Panc1 (cell line): ENCODE results near the gene EIF4EBP3. TPM values are rescaled to one million over a fixed set of nuclear protein-coding genes. Genes with fewer than 3 reads are reported as not detected.
"Not testable (repeated sequence)": the region's sequence is repeated elsewhere in the genome, so short reads cannot be mapped to it uniquely, and the experiment has no call there.

ENCODE experiments used
- ATAC-seq: fragments of 200-7000 bp; cut with Tn5 transposase; 2 replicates; pipeline ENCODE4 v1.9.1; 2020; ENCODE audit warnings: mild to moderate bottlenecking, moderate library complexity
- BruUV-seq: library from RNA; stranded (reverse); fragments of 400-500 nt; replicated peaks from 2 replicates; lab custom pipeline; 2021; lab: Mats Ljungman, UMichigan
- CTCF ChIA-PET: fragments of 300-600 bp; sonication (Branson Sonifier 250); formaldehyde crosslinking; loops from one replicate; lab custom pipeline; 2022; ENCODE audit warnings: antibody characterized with exemption; lab: Charles Lee
- POLR2A ChIA-PET: fragments of 300-600 bp; sonication (Branson Sonifier 250); formaldehyde crosslinking; loops from one replicate; lab custom pipeline; 2022; ENCODE audit warnings: antibody characterized with exemption; lab: Charles Lee
- DNase-seq: peaks from one replicate; pipeline ENCODE4 v3.0.0-alpha.2; 2010; ENCODE audit warnings: low read depth, low spot score
- H3K27ac ChIP-seq: 2 replicates; pipeline ENCODE4 v1.5.1; 2011; ENCODE audit warnings: mild to moderate bottlenecking, low read length, inconsistent platforms
- H3K27me3 ChIP-seq: fragments of 200-500 bp; sonication (Bioruptor generic); 2 replicates; pipeline ENCODE4 v1.6.0; 2014; ENCODE audit warnings: low read length, inconsistent platforms; ENCODE audit not compliant: control insufficient read depth, insufficient read depth
- H3K36me3 ChIP-seq: fragments of 200-500 bp; sonication (Bioruptor generic); 2 replicates; pipeline ENCODE4 v1.5.1; 2014; ENCODE audit warnings: inconsistent platforms, mild to moderate bottlenecking, low read length, moderate library complexity; ENCODE audit not compliant: control insufficient read depth, insufficient read depth
- H3K4me1 ChIP-seq: 2 replicates; pipeline ENCODE4 v1.5.1; 2011; ENCODE audit warnings: inconsistent platforms, mild to moderate bottlenecking, low read length, moderate library complexity; ENCODE audit not compliant: control insufficient read depth, insufficient read depth
- H3K4me3 ChIP-seq, 2 experiments: 2 replicates each; pipeline ENCODE4 v1.5.1; 2011 to 2012; ENCODE audit warnings: low read depth in 2 of 2, low read length in 2 of 2, mild to moderate bottlenecking in 2 of 2, inconsistent platforms in 1 of 2, moderate library complexity in 1 of 2
- H3K9me3 ChIP-seq: fragments of 200-500 bp; sonication (Bioruptor generic); 2 replicates; pipeline ENCODE4 v1.5.1; 2014; ENCODE audit warnings: low read depth, mild to moderate bottlenecking, inconsistent platforms, low read length, moderate library complexity; ENCODE audit not compliant: control insufficient read depth, insufficient read depth
- CTCF ChIP-seq: fragments of 450-650 bp; IDR thresholded peaks from 2 replicates; pipeline ENCODE4 v1.5.1; 2017; ENCODE audit warnings: mild to moderate bottlenecking
- POLR2AphosphoS5 ChIP-seq: IDR thresholded peaks from 2 replicates; pipeline ENCODE4 v1.6.1; 2012; ENCODE audit warnings: mild to moderate bottlenecking, low read depth, low read length, moderate library complexity
- REST ChIP-seq, 2 experiments: IDR thresholded peaks; 2 replicates each; pipeline ENCODE4 v1.6.1; 2011 to 2012; ENCODE audit warnings: low read depth in 2 of 2, control low read depth in 1 of 2, low read length in 1 of 2, mild to moderate bottlenecking in 1 of 2, moderate library complexity in 1 of 2; ENCODE audit not compliant: insufficient read depth in 1 of 2
- SIN3A ChIP-seq: IDR thresholded peaks from 2 replicates; pipeline ENCODE4 v1.6.1; 2012; ENCODE audit warnings: low read depth, mild to moderate bottlenecking, low read length, moderate library complexity, borderline replicate concordance; ENCODE audit not compliant: insufficient read depth
- TCF7L2 ChIP-seq: IDR thresholded peaks from 2 replicates; pipeline ENCODE4 v1.6.1; 2011; ENCODE audit warnings: mild to moderate bottlenecking, low read depth, low read length, inconsistent platforms
- in situ Hi-C: cut with HindIII; loops from 2 replicates; pipeline ENCODE4 v1.10.0; 2016; ENCODE audit warnings: low sequenced_read_pairs, low pct_unique_long_range_greater_than_20kb
- intact Hi-C: fragments of 100-400 bp; cut with micrococcal nuclease; formaldehyde crosslinking; loops from one replicate; pipeline ENCODE4 v1.10.0; 2022; ENCODE audit not compliant: unreplicated experiment
- total RNA-seq: library from RNA; stranded (reverse); gene quantifications from one replicate; pipeline ENCODE4 v1.2.1, GENCODE V29; 2021; ENCODE audit not compliant: unreplicated experiment

The EIF4EBP3 gene
- total RNA-seq, 1 experiment from 2014 or later, result 8.6 TPM

GRCh38 chr5:140575309-140575708, 27.8 kb downstream of the EIF4EBP3 start:
- intact Hi-C loops, result loop anchor here (5.0 to 10.0 kb wide), 2 partner anchors 62 to 139 kb away; partner anchors contain the start of gene TMCO6
- no TSS peak for BruUV-seq
- Histone ChIP-seq H3K4me3 (no peak overlapping the region), H3K9me3 (no peaks in the 10 kb centered on the region), H3K4me1 (no peaks in the 10 kb centered on the region), H3K36me3 (no peaks in the 10 kb centered on the region), H3K27ac (no peak overlapping the region), H3K27me3 (no peaks in the 10 kb centered on the region)
- in situ Hi-C loops, result no loop called here
- TF ChIP-seq SIN3A (no peak), CTCF (peak; percentile 68)
- ATAC-seq (peak; percentile 79), DNase-seq (no peak)
- ChIA-PET CTCF (no interaction called here), POLR2A (no interaction called here)

GRCh38 chr5:140576776-140577201, 29.3 kb downstream of the EIF4EBP3 start:
- DNase-seq, result no peak
- BruUV-seq, result no TSS peak
- Histone ChIP-seq H3K4me1 (no peaks in the 10 kb centered on the region), H3K27ac (no peak overlapping the region), H3K27me3 (no peaks in the 10 kb centered on the region), H3K36me3 (no peaks in the 10 kb centered on the region), H3K4me3 (no peak overlapping the region), H3K9me3 (no peaks in the 10 kb centered on the region)
- CTCF ChIA-PET, result no interaction called here
- in situ Hi-C loops (no loop called here), intact Hi-C loops (loop anchor here (5.0 to 10.0 kb wide), 2 partner anchors 61 to 138 kb away; partner anchors contain the start of gene TMCO6)
- no peak for ATAC-seq
- TF ChIP-seq CTCF (no peak), SIN3A (no peak), TCF7L2 (no peak), REST (IDR thresholded peaks at IDR 0.05; ENCODE audit: insufficient read depth in 1 of 2, low read depth in 2 of 2, low read length in 1 of 2) (no peak), POLR2AphosphoS5 (no peak)
- POLR2A ChIA-PET, result interaction anchor here (1.3 kb wide), 1 partner anchor 71 kb away, joined by 6 read pairs; the partner anchor contains the start of genes IK and NDUFA2

- H3K9me3 ChIP-seq, H3K4me1 ChIP-seq, H3K27me3 ChIP-seq, in situ Hi-C loops, CTCF ChIA-PET, H3K4me3 ChIP-seq, ATAC-seq, H3K36me3 ChIP-seq, DNase-seq, POLR2A ChIA-PET, H3K27ac ChIP-seq, BruUV-seq: not testable (repeated sequence)
- intact Hi-C loops, result loop anchor here (5.0 to 10.0 kb wide), 2 partner anchors 58 to 136 kb away; partner anchors contain the start of gene TMCO6
Observed at GRCh38 chr5:140579188-140579747, 31.8 kb downstream of the EIF4EBP3 start.
